HG02642 (cell line): Measurements from ENCODE around the gene AKT3.
"Not testable (repeated sequence)": the region's sequence is repeated elsewhere in the genome, so short reads cannot be mapped to it uniquely, and the experiment has no call there.

ENCODE experiments used
- ATAC-seq: cut with Tn5 transposase; IDR thresholded peaks from one replicate; pipeline ENCODE4 v1.9.1; 2021; ENCODE audit warnings: mild to moderate bottlenecking; ENCODE audit not compliant: unreplicated experiment, poor library complexity

AKT3 gene

GRCh38 chr1:243713470-243714186, 136.4 kb downstream of the AKT3 start:
- ATAC-seq: no peak

GRCh38 chr1:243712941-243713340, 137.1 kb downstream of the AKT3 start:
- ATAC-seq: no peak

- ATAC-seq: no peak
Observed at GRCh38 chr1:243712242-243712641, 137.8 kb downstream of the AKT3 start.

GRCh38 chr1:243710467-243710866, 139.6 kb downstream of the AKT3 start:
- ATAC-seq: no peak

- no peak for ATAC-seq
Observed at GRCh38 chr1:243708210-243708609, 141.8 kb downstream of the AKT3 start.

- ATAC-seq: no peak
Observed at GRCh38 chr1:243706563-243706962, 143.5 kb downstream of the AKT3 start.

- ATAC-seq: no peak
Observed at GRCh38 chr1:243705585-243705984, 144.5 kb downstream of the AKT3 start.

- ATAC-seq: no peak
Observed at GRCh38 chr1:243701872-243702271, 148.2 kb downstream of the AKT3 start.

- ATAC-seq: no peak
Observed at GRCh38 chr1:243693800-243694199, 156.2 kb downstream of the AKT3 start.

GRCh38 chr1:243686159-243686558, 163.9 kb downstream of the AKT3 start:
- peak; percentile 42 for ATAC-seq

GRCh38 chr1:243680860-243681259, 169.2 kb downstream of the AKT3 start:
- no peak for ATAC-seq

GRCh38 chr1:243672539-243673074, 177.4 kb downstream of the AKT3 start:
- no peak for ATAC-seq

- peak; percentile 79 for ATAC-seq
Observed at GRCh38 chr1:243667591-243667990, 182.5 kb downstream of the AKT3 start.

GRCh38 chr1:243667133-243667532, 182.9 kb downstream of the AKT3 start:
- ATAC-seq: peak; percentile 11

GRCh38 chr1:243663651-243664050, 186.4 kb downstream of the AKT3 start:
- no peak for ATAC-seq

- not testable (repeated sequence) for ATAC-seq
Observed at GRCh38 chr1:243662169-243662568, 187.9 kb downstream of the AKT3 start.

- ATAC-seq: no peak
Observed at GRCh38 chr1:243658594-243659105, 191.4 kb downstream of the AKT3 start.

GRCh38 chr1:243657793-243658192, 192.2 kb downstream of the AKT3 start:
- no peak for ATAC-seq

GRCh38 chr1:243649530-243649929, 200.5 kb downstream of the AKT3 start:
- not testable (repeated sequence) for ATAC-seq

GRCh38 chr1:243646841-243647240, 203.2 kb downstream of the AKT3 start:
- ATAC-seq: no peak

GRCh38 chr1:243645281-243645680, 204.8 kb downstream of the AKT3 start:
- no peak for ATAC-seq

- no peak for ATAC-seq
Observed at GRCh38 chr1:243642936-243643335, 207.1 kb downstream of the AKT3 start.
